ENCODE data around the gene SMARCA1.

Gene SMARCA1

GRCh38 chrX:129549124-129549523, 25.8 kb upstream of the SMARCA1 start:
- Histone ChIP-seq H3K9ac (ENCODE audit: low read depth, low read length) (no peak overlapping the region), H3K4me1 (ENCODE audit: insufficient read depth, low read length) (no peaks in the 10 kb centered on the region), H3K36me3 (ENCODE audit: insufficient read depth, low read length) (no peaks in the 10 kb centered on the region; the same call in 1 of the 2 replicates), H3K9me3 (ENCODE audit: control insufficient read depth, insufficient read depth, low read length) (no peaks in the 10 kb centered on the region)

- H3K9me3 ChIP-seq (ENCODE audit: control insufficient read depth, insufficient read depth, low read length) = no peaks in the 10 kb centered on the region
- H3K9ac ChIP-seq (ENCODE audit: low read depth, low read length) = no peak overlapping the region
- H3K36me3 ChIP-seq (ENCODE audit: insufficient read depth, low read length) = no peaks in the 10 kb centered on the region
- H3K4me1 ChIP-seq (ENCODE audit: insufficient read depth, low read length) = no peaks in the 10 kb centered on the region
Observed at GRCh38 chrX:129545408-129545807, 22.1 kb upstream of the SMARCA1 start.

GRCh38 chrX:129544780-129545179, 21.5 kb upstream of the SMARCA1 start:
- Histone ChIP-seq H3K9ac (ENCODE audit: low read depth, low read length) (no peak overlapping the region), H3K36me3 (ENCODE audit: insufficient read depth, low read length) (no peaks in the 10 kb centered on the region), H3K9me3 (ENCODE audit: control insufficient read depth, insufficient read depth, low read length) (no peaks in the 10 kb centered on the region), H3K4me1 (ENCODE audit: insufficient read depth, low read length) (no peaks in the 10 kb centered on the region)

- H3K9me3 ChIP-seq (ENCODE audit: control insufficient read depth, insufficient read depth, low read length) = no peaks in the 10 kb centered on the region
- peak overlapping the region; percentile 83 for H3K9ac ChIP-seq (ENCODE audit: low read depth, low read length)
- H3K36me3 ChIP-seq (ENCODE audit: insufficient read depth, low read length) = no peaks in the 10 kb centered on the region
- no peaks in the 10 kb centered on the region for H3K4me1 ChIP-seq (ENCODE audit: insufficient read depth, low read length)
Observed at GRCh38 chrX:129540722-129541184, 17.5 kb upstream of the SMARCA1 start.

GRCh38 chrX:129540068-129540653, 16.9 kb upstream of the SMARCA1 start, which contains the start of gene OCRL:
OCRL (plus strand) TSS chrX:129540259; CDS start chrX:129540440, 181 bp downstream.
- Histone ChIP-seq H3K4me1 (ENCODE audit: insufficient read depth, low read length) (no peaks in the 10 kb centered on the region), H3K36me3 (ENCODE audit: insufficient read depth, low read length) (no peaks in the 10 kb centered on the region), H3K9ac (ENCODE audit: low read depth, low read length) (peak within 1 kb of the TSS; percentile 89), H3K9me3 (ENCODE audit: control insufficient read depth, insufficient read depth, low read length) (no peaks in the 10 kb centered on the region)

- no peak overlapping the region for H3K9ac ChIP-seq (ENCODE audit: low read depth, low read length)
- H3K36me3 ChIP-seq (ENCODE audit: insufficient read depth, low read length) = no peaks in the 10 kb centered on the region
- H3K4me1 ChIP-seq (ENCODE audit: insufficient read depth, low read length) = no peaks in the 10 kb centered on the region
- H3K9me3 ChIP-seq (ENCODE audit: control insufficient read depth, insufficient read depth, low read length) = no peaks in the 10 kb centered on the region
Observed at GRCh38 chrX:129534816-129535578, 11.7 kb upstream of the SMARCA1 start.

GRCh38 chrX:129531132-129531531, 7.8 kb upstream of the SMARCA1 start:
- Histone ChIP-seq H3K4me1 (ENCODE audit: insufficient read depth, low read length) (no peaks in the 10 kb centered on the region), H3K9ac (ENCODE audit: low read depth, low read length) (no peak overlapping the region), H3K36me3 (ENCODE audit: insufficient read depth, low read length) (no peaks in the 10 kb centered on the region), H3K9me3 (ENCODE audit: control insufficient read depth, insufficient read depth, low read length) (no peaks in the 10 kb centered on the region)

GRCh38 chrX:129530410-129530809, 7.1 kb upstream of the SMARCA1 start:
- H3K36me3 ChIP-seq (ENCODE audit: insufficient read depth, low read length) = no peaks in the 10 kb centered on the region
- no peaks in the 10 kb centered on the region for H3K4me1 ChIP-seq (ENCODE audit: insufficient read depth, low read length)
- H3K9ac ChIP-seq (ENCODE audit: low read depth, low read length) = no peak overlapping the region
- H3K9me3 ChIP-seq (ENCODE audit: control insufficient read depth, insufficient read depth, low read length) = no peaks in the 10 kb centered on the region

- no peak overlapping the region for H3K9ac ChIP-seq (ENCODE audit: low read depth, low read length)
- H3K4me1 ChIP-seq (ENCODE audit: insufficient read depth, low read length) = no peaks in the 10 kb centered on the region
- H3K9me3 ChIP-seq (ENCODE audit: control insufficient read depth, insufficient read depth, low read length) = no peaks in the 10 kb centered on the region
- H3K36me3 ChIP-seq (ENCODE audit: insufficient read depth, low read length) = no peaks in the 10 kb centered on the region
Observed at GRCh38 chrX:129529685-129530281, 6.5 kb upstream of the SMARCA1 start.

- no peaks in the 10 kb centered on the region for H3K36me3 ChIP-seq (ENCODE audit: insufficient read depth, low read length)
- H3K9ac ChIP-seq (ENCODE audit: low read depth, low read length) = no peak overlapping the region
- no peaks in the 10 kb centered on the region for H3K4me1 ChIP-seq (ENCODE audit: insufficient read depth, low read length)
- H3K9me3 ChIP-seq (ENCODE audit: control insufficient read depth, insufficient read depth, low read length) = no peaks in the 10 kb centered on the region
Observed at GRCh38 chrX:129525896-129526295, 2.6 kb upstream of the SMARCA1 start.

- H3K9ac ChIP-seq (ENCODE audit: low read depth, low read length) = no peak overlapping the region
- no peaks in the 10 kb centered on the region for H3K9me3 ChIP-seq (ENCODE audit: control insufficient read depth, insufficient read depth, low read length)
- no peaks in the 10 kb centered on the region for H3K36me3 ChIP-seq (ENCODE audit: insufficient read depth, low read length)
- no peaks in the 10 kb centered on the region for H3K4me1 ChIP-seq (ENCODE audit: insufficient read depth, low read length)
Observed at GRCh38 chrX:129525162-129525561, 1.9 kb upstream of the SMARCA1 start.

- Histone ChIP-seq H3K4me1 (ENCODE audit: insufficient read depth, low read length) (no peaks in the 10 kb centered on the region), H3K9ac (ENCODE audit: low read depth, low read length) (peak overlapping the region; percentile 85; the same call in 1 of the 2 replicates), H3K9me3 (ENCODE audit: control insufficient read depth, insufficient read depth, low read length) (no peaks in the 10 kb centered on the region)
Observed at GRCh38 chrX:129524250-129524850, 1.1 kb upstream of the SMARCA1 start.

GRCh38 chrX:129522184-129523078, 859 bp downstream of the SMARCA1 start:
- Histone ChIP-seq H3K9ac (ENCODE audit: low read depth, low read length) (peak overlapping the region; percentile 97), H3K9me3 (ENCODE audit: control insufficient read depth, insufficient read depth, low read length) (no peaks in the 10 kb centered on the region), H3K4me1 (ENCODE audit: insufficient read depth, low read length) (no peaks in the 10 kb centered on the region), H3K36me3 (ENCODE audit: insufficient read depth, low read length) (no peaks in the 10 kb centered on the region)

More at GRCh38 chrX:129524250-129524850, 1.1 kb upstream of the SMARCA1 start:
- H3K36me3 ChIP-seq (ENCODE audit: insufficient read depth, low read length) = no peaks in the 10 kb centered on the region

- no peaks in the 10 kb centered on the region for H3K4me1 ChIP-seq (ENCODE audit: insufficient read depth, low read length)
- H3K9me3 ChIP-seq (ENCODE audit: control insufficient read depth, insufficient read depth, low read length) = no peaks in the 10 kb centered on the region
- 0 out of 2 replicates have a peak, but pooled peaks cover 4% of the 10 kb centered on the region for H3K36me3 ChIP-seq (ENCODE audit: insufficient read depth, low read length)
- no peak overlapping the region for H3K9ac ChIP-seq (ENCODE audit: low read depth, low read length)
Observed at GRCh38 chrX:129520151-129520550, 3.1 kb downstream of the SMARCA1 start.
